Stimulated activated CD4-positive, alpha-beta T cell treated with anti-CD3 and anti-CD28 coated beads, TNF-alpha, amount 100 ng/mL, for 48 hours (primary cell): ENCODE measurements around the gene KRTAP1-3.
"Not testable (repeated sequence)": the region's sequence is repeated elsewhere in the genome, so short reads cannot be mapped to it uniquely, and the experiment has no call there.

Source experiments
- DNase-seq, 3 donors: peaks; one replicate each; pipeline ENCODE4 v3.0.0-alpha.2; 2020; ENCODE audit warnings: low read depth in 3 of 3

KRTAP1-3 gene

GRCh38 chr17:41054556-41054955 lies 19.9 kb upstream of the KRTAP1-3 start:
- not testable (repeated sequence) for DNase-seq

GRCh38 chr17:41054025-41054424 lies 19.4 kb upstream of the KRTAP1-3 start:
- DNase-seq: no peak

GRCh38 chr17:41052566-41052965 lies 17.9 kb upstream of the KRTAP1-3 start:
- DNase-seq: no peak

GRCh38 chr17:41049110-41049509 lies 14.4 kb upstream of the KRTAP1-3 start:
- DNase-seq: no peak

- DNase-seq: no peak
These were observed 13.8 kb upstream of the KRTAP1-3 start for GRCh38 chr17:41048441-41048840.

- DNase-seq: not testable (repeated sequence)
These were observed 12.2 kb upstream of the KRTAP1-3 start, which contains the start of gene KRTAP2-1 for GRCh38 chr17:41046735-41047465. KRTAP2-1 (minus strand) TSS chr17:41047316; CDS start chr17:41047267, 49 bp downstream.

GRCh38 chr17:41042953-41043352 lies 8.3 kb upstream of the KRTAP1-3 start:
- DNase-seq: no peak

GRCh38 chr17:41040783-41041571 lies 6.3 kb upstream of the KRTAP1-3 start, which contains the start of gene KRTAP1-1:
KRTAP1-1 (minus strand) TSS chr17:41041450; CDS start chr17:41041397, 53 bp downstream.
- DNase-seq: not testable (repeated sequence)

- DNase-seq: no peak
These were observed 3.2 kb upstream of the KRTAP1-3 start for GRCh38 chr17:41037853-41038350.

- DNase-seq: no peak
These were observed 4.9 kb downstream of the KRTAP1-3 start, which contains the start of gene KRTAP1-4 for GRCh38 chr17:41029633-41030245. KRTAP1-4 (minus strand) TSS chr17:41030195; CDS start chr17:41030078, 117 bp downstream.

GRCh38 chr17:41026715-41027471 lies 7.8 kb downstream of the KRTAP1-3 start, which contains the start of gene KRTAP1-5:
KRTAP1-5 (minus strand) TSS chr17:41027208; CDS start chr17:41027155, 53 bp downstream.
- no peak for DNase-seq

GRCh38 chr17:41024697-41025096 lies 10.0 kb downstream of the KRTAP1-3 start:
- DNase-seq: no peak

- no peak for DNase-seq
These were observed 14.3 kb downstream of the KRTAP1-3 start for GRCh38 chr17:41020336-41020735.

- DNase-seq: no peak
These were observed 15.3 kb downstream of the KRTAP1-3 start for GRCh38 chr17:41019415-41019814.

GRCh38 chr17:41018541-41018940 lies 16.1 kb downstream of the KRTAP1-3 start:
- DNase-seq: no peak

GRCh38 chr17:41016578-41017215 lies 18.0 kb downstream of the KRTAP1-3 start:
- DNase-seq: no peak

GRCh38 chr17:41015454-41015853 lies 19.2 kb downstream of the KRTAP1-3 start:
- no peak for DNase-seq

GRCh38 chr17:41013606-41014005 lies 21.1 kb downstream of the KRTAP1-3 start:
- no peak for DNase-seq

GRCh38 chr17:41013181-41013580 lies 21.5 kb downstream of the KRTAP1-3 start:
- DNase-seq: no peak

- no peak for DNase-seq
These were observed 22.2 kb downstream of the KRTAP1-3 start for GRCh38 chr17:41012326-41013120.
